Heart left ventricle (tissue), 16 donors: Measurements from ENCODE around the gene IGSF9. TPM values are rescaled to one million over a fixed set of nuclear protein-coding genes. Genes with fewer than 3 reads are reported as not detected.

ENCODE experiments used
- ATAC-seq, 4 donors: fragments of 200-7000 bp; cut with Tn5 transposase; one replicate each; pipeline ENCODE4 v1.9.1; 2020 to 2022; ENCODE audit warnings: moderate library complexity in 4 of 4, mild to moderate bottlenecking in 3 of 4, moderate number of reproducible peaks in 1 of 4
- DNase-seq, 5 donors: peaks; one replicate each; pipeline ENCODE4 v3.0.0-alpha.2; 2020
- H3K27ac ChIP-seq, 12 donors: fragments of 200-600 bp; sonication (generic) in 4 of 12; one replicate each; pipeline versions ENCODE4 v1.5.0 to v1.8.0; 2016 to 2022; ENCODE audit warnings: mild to moderate bottlenecking in 2 of 12
- H3K27me3 ChIP-seq, 9 donors: fragments of 200-600 bp; sonication (generic) in 2 of 9; one replicate each; pipeline versions ENCODE4 v1.5.1 to v1.8.0; 2016 to 2022; ENCODE audit warnings: mild to moderate bottlenecking in 3 of 9
- H3K36me3 ChIP-seq, 9 donors: fragments of 200-600 bp; sonication (generic) in 2 of 9; one replicate each; pipeline versions ENCODE4 v1.5.0 to v1.8.0; 2018 to 2022; ENCODE audit warnings: mild to moderate bottlenecking in 2 of 9
- H3K4me1 ChIP-seq, 12 donors: fragments of 200-600 bp; sonication (generic) in 4 of 12; one replicate each; pipeline versions ENCODE4 v1.5.0 to v1.8.0; 2016 to 2022; ENCODE audit warnings: mild to moderate bottlenecking in 3 of 12
- H3K4me3 ChIP-seq, 12 donors: fragments of 200-600 bp; sonication (generic) in 4 of 12; one replicate each; pipeline versions ENCODE4 v1.5.0 to v1.8.0; 2017 to 2022; ENCODE audit warnings: mild to moderate bottlenecking in 9 of 12, moderate library complexity in 4 of 12
- H3K9me3 ChIP-seq, 12 donors: fragments of 200-600 bp; sonication (generic) in 4 of 12; one replicate each; pipeline versions ENCODE4 v1.5.0 to v1.8.0; 2016 to 2022; ENCODE audit warnings: mild to moderate bottlenecking in 1 of 12
- CTCF ChIP-seq, 12 donors: fragments of 200-600 bp; sonication (generic) in 4 of 12; IDR thresholded peaks; one replicate each; pipeline versions ENCODE4 v1.5.0 to v1.8.0; 2018 to 2022; ENCODE audit warnings: antibody characterized with exemption in 12 of 12, mild to moderate bottlenecking in 5 of 12
- POLR2A ChIP-seq, 2 donors: fragments of 450-650 bp; IDR thresholded peaks; one replicate each; pipeline ENCODE4 v1.6.1; 2017; ENCODE audit warnings: antibody characterized with exemption in 2 of 2, mild to moderate bottlenecking in 2 of 2, moderate library complexity in 2 of 2
- WGBS, 4 donors: extraction: QIAGEN DNeasy Blood & Tissue Kit in 2 of 4; methylation state at CpG; one replicate each; pipeline versions ENCODE4 v1.1.5 to v1.1.7; 2013 to 2018; 5-methylcytosine and 5-hydroxymethylcytosine counted together
- intact Hi-C, 10 donors: fragments of 100-400 bp; cut with DNase I; formaldehyde crosslinking; loops; one replicate each; pipeline versions ENCODE4 v1.11.1 to v1.14.2; 2022
- polyA plus RNA-seq, 2 donors: library from polyadenylated mRNA; stranded (reverse); fragments of 200-250 nt; gene quantifications; one replicate each; pipeline ENCODE4 v1.2.3, GENCODE V29; 2013
- total RNA-seq, 9 donors: library from RNA; depleted of rRNA in 2 of 9; stranded (reverse); fragments of >200 nt in 2 of 9; fragmentation: NEBNext Ultra II Directional in 3 of 9; extraction: Animal tissue kit (Norgen Biotek cat#: 25700) in 3 of 9; gene quantifications; one replicate each; pipeline versions ENCODE4 v1.1.0 to v1.2.4, GENCODE V29; 2016 to 2023
- donor health status: ischemic (EF 13 %, LVEDD 7.1; RV severe dilation, severe dysfunction).
- donor health status: healthy with polysubstance abuse.
- donor health status: DM: no; HTN: yes; CAD: no.
- donor health status: DM: no; HTN: no; CAD: no.
- donor health status: ischemic (EF 25% LVEDD 6.9; RV normal size, moderate dysfunction).
- donor health status: ischemic (EF 25% LVEDD 5.7; RV mildly dilated, moderate dysfunction).
- donor health status: healthy.
- donor health status: DM: yes; HTN: yes; CAD: no.
- donor health status: ischemic (EF 35%, LVEDD 5.7; RV mildly dilated, moderate dysfunction).
- donor health status: nonischemic (EF 11% LVEDD 7.7; RV severe dilation, severe dysfunction).
- donor health status: DM: yes; HTN: yes; CAD: no.
- donor health status: PGD.
- donor health status: ischemic (EF 29% LVEDD 5.4; RV normal size, mild dysfunction).
- donor health status: nonischemic (EF 23%, LVEDD 6.1; RV moderate dilation, normal function).

IGSF9 gene
- total and polyA plus RNA-seq, 11 donors: 0.06 to 4.8 (median 0.12) TPM; not detected in 6

- peak in 1 of 5 donors; percentile 16 for DNase-seq
- Histone ChIP-seq H3K27me3 (peaks cover 0 to 23% (median 0%) of the 10 kb centered on the region in 9 donors), H3K9me3 (no peaks in the 10 kb centered on the region), H3K36me3 (no peaks in the 10 kb centered on the region), H3K4me3 (no peak overlapping the region), H3K27ac (no peak overlapping the region), H3K4me1 (peaks cover 0 to 16% (median 10%) of the 10 kb centered on the region in 12 donors)
- ATAC-seq: no peak
- WGBS, 4 donors: 91 to 95% (median 93%) methylated on average over 15 of the region's 15 CpGs
- intact Hi-C loops: loop anchor here in 1 of 10 donors (10.0 kb wide), 1 partner anchor 138 kb away; the partner anchor contains the start of gene FCRL6
- no peak for TF ChIP-seq POLR2A (IDR thresholded peaks at IDR 0.05)
These were observed 2.7 kb downstream of the IGSF9 start for GRCh38 chr1:159942632-159943277.

GRCh38 chr1:159941591-159942560, 3.5 kb downstream of the IGSF9 start:
- Histone ChIP-seq H3K27ac (no peak overlapping the region), H3K36me3 (no peaks in the 10 kb centered on the region), H3K4me3 (no peak overlapping the region), H3K4me1 (peaks cover 0 to 22% (median 11%) of the 10 kb centered on the region in 12 donors), H3K9me3 (no peaks in the 10 kb centered on the region), H3K27me3 (peaks cover 0 to 27% (median 0%) of the 10 kb centered on the region in 9 donors)
- ATAC-seq (no peak), DNase-seq (no peak)
- no peak for TF ChIP-seq CTCF (IDR thresholded peaks at IDR 0.05)
- no peak for TF ChIP-seq POLR2A (IDR thresholded peaks at IDR 0.05)
- 81 to 92% (median 82%) methylated on average over 13 to 15 of the region's 15 CpGs for WGBS, 4 donors
- intact Hi-C loops: loop anchor here in 1 of 10 donors (10.0 kb wide), 1 partner anchor 137 kb away; the partner anchor contains the start of gene FCRL6

GRCh38 chr1:159941141-159941540, 4.3 kb downstream of the IGSF9 start:
- no peak for ATAC-seq
- TF ChIP-seq CTCF (IDR thresholded peaks at IDR 0.05) (no peak), POLR2A (IDR thresholded peaks at IDR 0.05) (no peak)
- Histone ChIP-seq H3K9me3 (no peaks in the 10 kb centered on the region), H3K36me3 (no peaks in the 10 kb centered on the region), H3K27ac (no peak overlapping the region), H3K4me1 (peaks cover 0 to 29% (median 16%) of the 10 kb centered on the region in 12 donors), H3K27me3 (peaks cover 0 to 31% (median 0%) of the 10 kb centered on the region in 9 donors), H3K4me3 (no peak overlapping the region)
- 82 to 90% (median 83%) methylated on average over 4 to 5 of the region's 5 CpGs for WGBS, 4 donors
- no peak for DNase-seq
- intact Hi-C loops: loop anchor here in 1 of 10 donors (10.0 kb wide), 1 partner anchor 136 kb away; the partner anchor contains the start of gene FCRL6

- Histone ChIP-seq H3K9me3 (no peaks in the 10 kb centered on the region), H3K36me3 (no peaks in the 10 kb centered on the region), H3K27ac (no peak overlapping the region), H3K27me3 (peaks cover 0 to 31% (median 0%) of the 10 kb centered on the region in 9 donors), H3K4me3 (no peak overlapping the region), H3K4me1 (peaks cover 0 to 24% (median 8%) of the 10 kb centered on the region in 12 donors)
- 77 to 93% (median 85%) methylated on average over 11 of the region's 11 CpGs for WGBS, 4 donors
- DNase-seq (no peak), ATAC-seq (no peak)
- intact Hi-C loops: loop anchor here in 1 of 10 donors (10.0 kb wide), 1 partner anchor 135 kb away; the partner anchor contains the start of gene FCRL6
- TF ChIP-seq POLR2A (IDR thresholded peaks at IDR 0.05): no peak
- no peak for TF ChIP-seq CTCF (IDR thresholded peaks at IDR 0.05)
These were observed 5.3 kb downstream of the IGSF9 start for GRCh38 chr1:159940006-159940620.
